ENCODE measurements around the gene SHANK3. TPM values are rescaled to one million over a fixed set of nuclear protein-coding genes. Genes with fewer than 3 reads are reported as not detected.

The SHANK3 gene
- total RNA-seq, 2 experiments from 2014 or later: 0.27 to 0.30 TPM

GRCh38 chr22:50708474-50708873 lies 35.9 kb downstream of the SHANK3 start:
- Mint-ChIP-seq H3K4me3 (no peak overlapping the region), H3K9me3 (no peaks in the 10 kb centered on the region), H3K27ac (no peak overlapping the region), H3K36me3 (no peaks in the 10 kb centered on the region), H3K27me3 (no peaks in the 10 kb centered on the region), H3K4me1 (no peaks in the 10 kb centered on the region)
- DNase-seq: no peak

GRCh38 chr22:50708996-50709395 lies 36.4 kb downstream of the SHANK3 start:
- DNase-seq: no peak
- Mint-ChIP-seq H3K27ac (no peak overlapping the region), H3K4me3 (no peak overlapping the region), H3K36me3 (no peaks in the 10 kb centered on the region), H3K9me3 (no peaks in the 10 kb centered on the region), H3K4me1 (no peaks in the 10 kb centered on the region), H3K27me3 (no peaks in the 10 kb centered on the region)

- H3K4me3 Mint-ChIP-seq: no peak overlapping the region
- H3K9me3 Mint-ChIP-seq: no peaks in the 10 kb centered on the region
- no peaks in the 10 kb centered on the region for H3K4me1 Mint-ChIP-seq
- DNase-seq: no peak
- no peaks in the 10 kb centered on the region for H3K27me3 Mint-ChIP-seq
- no peaks in the 10 kb centered on the region for H3K36me3 Mint-ChIP-seq
- H3K27ac Mint-ChIP-seq: no peak overlapping the region
These were observed 37.6 kb downstream of the SHANK3 start for GRCh38 chr22:50710221-50710620.

GRCh38 chr22:50710886-50711285 lies 38.3 kb downstream of the SHANK3 start:
- Mint-ChIP-seq H3K27me3 (no peaks in the 10 kb centered on the region), H3K4me3 (no peak overlapping the region), H3K36me3 (no peaks in the 10 kb centered on the region), H3K27ac (no peak overlapping the region), H3K9me3 (no peaks in the 10 kb centered on the region), H3K4me1 (no peaks in the 10 kb centered on the region)
- DNase-seq: no peak

GRCh38 chr22:50711446-50712340 lies 39.1 kb downstream of the SHANK3 start:
- no peaks in the 10 kb centered on the region for H3K36me3 Mint-ChIP-seq
- DNase-seq: no peak
- H3K4me1 Mint-ChIP-seq: no peaks in the 10 kb centered on the region
- no peak overlapping the region for H3K27ac Mint-ChIP-seq
- H3K4me3 Mint-ChIP-seq: no peak overlapping the region
- no peaks in the 10 kb centered on the region for H3K27me3 Mint-ChIP-seq
- no peaks in the 10 kb centered on the region for H3K9me3 Mint-ChIP-seq

- no peak for DNase-seq
- H3K27ac Mint-ChIP-seq: no peak overlapping the region
- no peaks in the 10 kb centered on the region for H3K36me3 Mint-ChIP-seq
- H3K4me3 Mint-ChIP-seq: no peak overlapping the region
- no peaks in the 10 kb centered on the region for H3K27me3 Mint-ChIP-seq
- H3K4me1 Mint-ChIP-seq: no peaks in the 10 kb centered on the region
- H3K9me3 Mint-ChIP-seq: no peaks in the 10 kb centered on the region
These were observed 39.9 kb downstream of the SHANK3 start for GRCh38 chr22:50712341-50713007.

- no peak overlapping the region for H3K27ac Mint-ChIP-seq
These were observed 40.4 kb downstream of the SHANK3 start for GRCh38 chr22:50713008-50713385.

GRCh38 chr22:50713571-50714056 lies 41.0 kb downstream of the SHANK3 start:
- Mint-ChIP-seq H3K36me3 (no peaks in the 10 kb centered on the region), H3K9me3 (no peaks in the 10 kb centered on the region), H3K27me3 (no peaks in the 10 kb centered on the region), H3K27ac (no peak overlapping the region), H3K4me1 (no peaks in the 10 kb centered on the region), H3K4me3 (no peak overlapping the region)
- no peak for DNase-seq

More at GRCh38 chr22:50713008-50713385, 40.4 kb downstream of the SHANK3 start:
- Mint-ChIP-seq H3K9me3 (no peaks in the 10 kb centered on the region), H3K27me3 (no peaks in the 10 kb centered on the region), H3K4me3 (no peak overlapping the region), H3K4me1 (no peaks in the 10 kb centered on the region), H3K36me3 (no peaks in the 10 kb centered on the region)
- no peak for DNase-seq

- no peaks in the 10 kb centered on the region for H3K36me3 Mint-ChIP-seq
- no peaks in the 10 kb centered on the region for H3K27me3 Mint-ChIP-seq
- no peak for DNase-seq
- no peak overlapping the region for H3K4me3 Mint-ChIP-seq
- no peak overlapping the region for H3K27ac Mint-ChIP-seq
- no peaks in the 10 kb centered on the region for H3K9me3 Mint-ChIP-seq
- no peaks in the 10 kb centered on the region for H3K4me1 Mint-ChIP-seq
These were observed 41.5 kb downstream of the SHANK3 start for GRCh38 chr22:50714150-50714549.

GRCh38 chr22:50714631-50715179 lies 42.1 kb downstream of the SHANK3 start:
- Mint-ChIP-seq H3K27me3 (no peaks in the 10 kb centered on the region), H3K36me3 (no peaks in the 10 kb centered on the region), H3K27ac (no peak overlapping the region), H3K4me1 (no peaks in the 10 kb centered on the region), H3K4me3 (no peak overlapping the region), H3K9me3 (no peaks in the 10 kb centered on the region)
- DNase-seq: no peak

GRCh38 chr22:50715250-50715649 lies 42.6 kb downstream of the SHANK3 start:
- H3K4me1 Mint-ChIP-seq: no peaks in the 10 kb centered on the region

GRCh38 chr22:50715776-50716175 lies 43.2 kb downstream of the SHANK3 start:
- Mint-ChIP-seq H3K4me1 (no peaks in the 10 kb centered on the region), H3K36me3 (no peaks in the 10 kb centered on the region), H3K4me3 (no peak overlapping the region), H3K27ac (no peak overlapping the region), H3K9me3 (no peaks in the 10 kb centered on the region), H3K27me3 (no peaks in the 10 kb centered on the region)
- no peak for DNase-seq

More at GRCh38 chr22:50715250-50715649, 42.6 kb downstream of the SHANK3 start:
- no peak for DNase-seq
- H3K27me3 Mint-ChIP-seq: no peaks in the 10 kb centered on the region
- no peaks in the 10 kb centered on the region for H3K36me3 Mint-ChIP-seq
- no peak overlapping the region for H3K4me3 Mint-ChIP-seq
- no peak overlapping the region for H3K27ac Mint-ChIP-seq
- no peaks in the 10 kb centered on the region for H3K9me3 Mint-ChIP-seq

GRCh38 chr22:50716290-50717024 lies 43.8 kb downstream of the SHANK3 start:
- H3K27me3 Mint-ChIP-seq: no peaks in the 10 kb centered on the region
- DNase-seq: no peak
- H3K27ac Mint-ChIP-seq: no peak overlapping the region
- H3K36me3 Mint-ChIP-seq: no peaks in the 10 kb centered on the region
- H3K4me1 Mint-ChIP-seq: no peaks in the 10 kb centered on the region
- no peak overlapping the region for H3K4me3 Mint-ChIP-seq
- H3K9me3 Mint-ChIP-seq: no peaks in the 10 kb centered on the region

GRCh38 chr22:50717709-50718351 lies 45.2 kb downstream of the SHANK3 start:
- Mint-ChIP-seq H3K4me3 (no peak overlapping the region), H3K36me3 (no peaks in the 10 kb centered on the region), H3K4me1 (no peaks in the 10 kb centered on the region), H3K27ac (no peak overlapping the region), H3K9me3 (no peaks in the 10 kb centered on the region), H3K27me3 (no peaks in the 10 kb centered on the region)
- DNase-seq: no peak
